GM12872 (cell line): Measurements from ENCODE around the gene CHD9NB.

Experiments
- CTCF ChIP-seq: IDR thresholded peaks from 3 replicates; pipeline ENCODE4 v1.5.1; 2011; ENCODE audit warnings: low read depth, mild to moderate bottlenecking, low read length, moderate library complexity; ENCODE audit not compliant: insufficient read depth

The CHD9NB gene

GRCh38 chr16:53061256-53061655 is 8.6 kb upstream of the CHD9NB start:
- no peak for TF ChIP-seq CTCF

GRCh38 chr16:53059672-53060071 is 7.0 kb upstream of the CHD9NB start:
- no peak for TF ChIP-seq CTCF

- no peak for TF ChIP-seq CTCF
These were observed 6.2 kb upstream of the CHD9NB start for GRCh38 chr16:53058882-53059281.

- no peak for TF ChIP-seq CTCF
These were observed 5.7 kb upstream of the CHD9NB start for GRCh38 chr16:53058441-53058840.

GRCh38 chr16:53057658-53058057 is 5.0 kb upstream of the CHD9NB start:
- TF ChIP-seq CTCF, result no peak

GRCh38 chr16:53056392-53056881 is 3.7 kb upstream of the CHD9NB start:
- no peak for TF ChIP-seq CTCF

GRCh38 chr16:53055541-53056391 is 3.1 kb upstream of the CHD9NB start:
- no peak for TF ChIP-seq CTCF
